Neural progenitor cell (in vitro differentiated cells): ENCODE results near the gene SAMMSON.

Experiments
- EZH2 ChIP-seq: fragments of 200-600 bp; sonication (generic); IDR thresholded peaks from 2 replicates; pipeline ENCODE4 v1.6.1; 2017; ENCODE audit warnings: antibody characterized with exemption, mild to moderate bottlenecking, moderate library complexity
- TF ChIP-seq, protein P1 (sequence below): fragments of 200-600 bp; sonication (generic); IDR thresholded peaks from 2 replicates; pipeline ENCODE4 v1.5.1; 2017; ENCODE audit warnings: antibody characterized with exemption, mild to moderate bottlenecking

GRCh38 chr3:70075101-70075500 is 75.6 kb downstream of the SAMMSON start:
- no peak for TF ChIP-seq EZH2
- TF ChIP-seq, protein P1, sequence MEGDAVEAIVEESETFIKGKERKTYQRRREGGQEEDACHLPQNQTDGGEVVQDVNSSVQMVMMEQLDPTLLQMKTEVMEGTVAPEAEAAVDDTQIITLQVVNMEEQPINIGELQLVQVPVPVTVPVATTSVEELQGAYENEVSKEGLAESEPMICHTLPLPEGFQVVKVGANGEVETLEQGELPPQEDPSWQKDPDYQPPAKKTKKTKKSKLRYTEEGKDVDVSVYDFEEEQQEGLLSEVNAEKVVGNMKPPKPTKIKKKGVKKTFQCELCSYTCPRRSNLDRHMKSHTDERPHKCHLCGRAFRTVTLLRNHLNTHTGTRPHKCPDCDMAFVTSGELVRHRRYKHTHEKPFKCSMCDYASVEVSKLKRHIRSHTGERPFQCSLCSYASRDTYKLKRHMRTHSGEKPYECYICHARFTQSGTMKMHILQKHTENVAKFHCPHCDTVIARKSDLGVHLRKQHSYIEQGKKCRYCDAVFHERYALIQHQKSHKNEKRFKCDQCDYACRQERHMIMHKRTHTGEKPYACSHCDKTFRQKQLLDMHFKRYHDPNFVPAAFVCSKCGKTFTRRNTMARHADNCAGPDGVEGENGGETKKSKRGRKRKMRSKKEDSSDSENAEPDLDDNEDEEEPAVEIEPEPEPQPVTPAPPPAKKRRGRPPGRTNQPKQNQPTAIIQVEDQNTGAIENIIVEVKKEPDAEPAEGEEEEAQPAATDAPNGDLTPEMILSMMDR = no peak
